HEK293 (cell line): ENCODE data around the gene SLC25A41.

Experiments used
- CTCF ChIP-seq: fragments of 450-650 bp; formaldehyde crosslinking; IDR thresholded peaks from 2 replicates; pipeline ENCODE4 v1.5.1; 2016; ENCODE audit warnings: missing biosample characterization, missing genetic modification characterization
- PBX3 ChIP-seq: sonication (generic); formaldehyde crosslinking; IDR thresholded peaks from 2 replicates; pipeline ENCODE4 v1.8.1; 2022; ENCODE audit warnings: mild to moderate bottlenecking, moderate library complexity, missing genetic modification reagents
- ZBTB8A ChIP-seq: fragments of 450-650 bp; formaldehyde crosslinking; IDR thresholded peaks from 2 replicates; pipeline ENCODE4 v1.5.1; 2016; ENCODE audit warnings: missing biosample characterization, missing genetic modification characterization

GRCh38 chr19:6393074-6393982 is 40.2 kb downstream of the SLC25A41 start, which contains the start of gene GTF2F1:
- TF ChIP-seq CTCF (0 out of 2 replicates have a peak, but pooled peaks have one; percentile 61), ZBTB8A (tag by site-specific recombination) (peak; percentile 47), PBX3 (CRISPR knock-in tag) (no peak)
